Breast epithelium (tissue), 3 donors: ENCODE results near the gene AK9.

Experiments
- POLR2A ChIP-seq: fragments of 450-650 bp; IDR thresholded peaks from one replicate; pipeline ENCODE4 v1.6.1; 2016; ENCODE audit warnings: antibody characterized with exemption, mild to moderate bottlenecking, moderate library complexity
- TF ChIP-seq, protein P1 (sequence below), 3 donors: fragments of 450-650 bp; IDR thresholded peaks; one replicate each; pipeline ENCODE4 v1.5.1; 2016 to 2017; ENCODE audit warnings: antibody characterized with exemption in 3 of 3, mild to moderate bottlenecking in 3 of 3, moderate library complexity in 3 of 3

DNA sequence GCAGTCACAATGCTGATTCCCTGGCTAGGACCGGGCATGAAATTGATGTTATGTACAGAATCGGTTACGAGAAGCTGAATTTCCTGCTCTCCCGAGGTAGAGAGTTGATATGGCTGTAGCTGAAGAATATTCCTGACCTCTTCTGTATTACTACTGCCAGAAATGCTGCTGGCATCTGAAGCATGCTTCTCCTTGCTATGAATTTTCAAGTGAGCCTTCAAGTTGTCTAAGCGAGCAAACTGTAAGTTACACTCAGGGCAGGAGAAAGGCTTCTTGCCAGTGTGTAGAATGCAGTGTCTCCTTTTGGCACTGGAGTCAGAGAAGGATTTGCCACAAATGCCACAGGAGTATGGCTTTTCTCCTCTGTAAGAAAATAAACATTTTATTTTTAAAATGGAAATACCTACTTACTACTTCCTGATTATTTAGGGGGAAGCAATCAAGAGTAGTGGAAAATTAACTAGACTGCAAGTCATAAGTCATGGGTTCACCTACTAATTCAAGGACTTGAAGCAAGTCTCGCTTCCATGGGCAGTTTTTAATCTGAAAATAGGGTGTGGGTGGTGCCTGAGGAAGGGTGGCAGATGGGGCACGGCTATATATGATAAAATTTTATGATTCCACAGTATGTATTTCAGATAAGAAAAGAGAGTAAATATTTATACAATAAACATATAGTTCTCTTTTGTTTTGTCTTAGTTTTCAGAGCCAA, 224.6 kb downstream of the AK9 start:
- TF ChIP-seq, protein P1, sequence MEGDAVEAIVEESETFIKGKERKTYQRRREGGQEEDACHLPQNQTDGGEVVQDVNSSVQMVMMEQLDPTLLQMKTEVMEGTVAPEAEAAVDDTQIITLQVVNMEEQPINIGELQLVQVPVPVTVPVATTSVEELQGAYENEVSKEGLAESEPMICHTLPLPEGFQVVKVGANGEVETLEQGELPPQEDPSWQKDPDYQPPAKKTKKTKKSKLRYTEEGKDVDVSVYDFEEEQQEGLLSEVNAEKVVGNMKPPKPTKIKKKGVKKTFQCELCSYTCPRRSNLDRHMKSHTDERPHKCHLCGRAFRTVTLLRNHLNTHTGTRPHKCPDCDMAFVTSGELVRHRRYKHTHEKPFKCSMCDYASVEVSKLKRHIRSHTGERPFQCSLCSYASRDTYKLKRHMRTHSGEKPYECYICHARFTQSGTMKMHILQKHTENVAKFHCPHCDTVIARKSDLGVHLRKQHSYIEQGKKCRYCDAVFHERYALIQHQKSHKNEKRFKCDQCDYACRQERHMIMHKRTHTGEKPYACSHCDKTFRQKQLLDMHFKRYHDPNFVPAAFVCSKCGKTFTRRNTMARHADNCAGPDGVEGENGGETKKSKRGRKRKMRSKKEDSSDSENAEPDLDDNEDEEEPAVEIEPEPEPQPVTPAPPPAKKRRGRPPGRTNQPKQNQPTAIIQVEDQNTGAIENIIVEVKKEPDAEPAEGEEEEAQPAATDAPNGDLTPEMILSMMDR (IDR thresholded peaks at IDR 0.05): no peak
- no peak for TF ChIP-seq POLR2A
